GM12878 (cell line): ENCODE measurements around the gene SLC25A13. TPM values are rescaled to one million over a fixed set of nuclear protein-coding genes. Genes with fewer than 3 reads are reported as not detected.

Source experiments
- ATAC-seq: fragments of 200-7000 bp; cut with Tn5 transposase; 3 replicates; pipeline ENCODE4 v1.9.1; 2020; ENCODE audit warnings: mild to moderate bottlenecking, moderate library complexity
- BruUV-seq: library from RNA; stranded (reverse); fragments of 400-500 nt; replicated peaks from 2 replicates; lab custom pipeline; 2021; lab: Mats Ljungman, UMichigan
- CTCF ChIA-PET: fragments of 300-600 bp; sonication (Branson Sonifier 250); formaldehyde crosslinking; extraction: SDS; loops from one replicate; lab custom pipeline; 2021; ENCODE audit warnings: inconsistent platforms; lab: Yijun Ruan, JAX
- POLR2A ChIA-PET: fragments of 350-600 bp; formaldehyde crosslinking; extraction: SDS; loops from one replicate; lab custom pipeline; 2021; ENCODE audit warnings: inconsistent platforms; lab: Charles Lee
- RAD21 ChIA-PET: fragments of 300-600 bp; sonication (Branson Sonifier 250); formaldehyde crosslinking; loops from one replicate; lab custom pipeline; 2023; ENCODE audit warnings: antibody characterized with exemption; ENCODE audit not compliant: unreplicated experiment; lab: Charles Lee
- SMC1A ChIA-PET: fragments of 300-600 bp; sonication (Branson Sonifier 250); formaldehyde crosslinking; loops from one replicate; lab custom pipeline; 2023; ENCODE audit not compliant: unreplicated experiment, uncharacterized antibody; lab: Charles Lee
- DNase-seq: peaks from one replicate; pipeline ENCODE4 v3.0.0-alpha.2; 2011; ENCODE audit warnings: low read depth, low spot score
- FAIRE-seq: peaks from 3 replicates; lab custom pipeline; 2011; peaks lifted over from hg19 to GRCh38; lab: Jason Lieb, UNC
- H2AFZ ChIP-seq: 2 replicates; pipeline ENCODE4 v1.6.0; 2011; ENCODE audit warnings: low read depth, low read length, control low read depth; ENCODE audit not compliant: control insufficient read depth
- H3K27ac ChIP-seq: 2 replicates; pipeline ENCODE4 v1.5.1; 2011; ENCODE audit warnings: control low read depth; ENCODE audit not compliant: control insufficient read depth, insufficient read depth
- H3K27me3 ChIP-seq, 2 experiments: replicated peaks in 1 of 2; 2 replicates each; pipeline versions ENCODE4 v1.6.0 to v1.6.1; 2011; ENCODE audit warnings: low read length in 1 of 2; ENCODE audit not compliant: control insufficient read depth in 2 of 2, insufficient read depth in 2 of 2
- H3K36me3 ChIP-seq, 2 experiments: 2 replicates each; pipeline ENCODE4 v1.5.1; 2011; ENCODE audit warnings: low read length in 1 of 2; ENCODE audit not compliant: control insufficient read depth in 2 of 2, insufficient read depth in 2 of 2
- H3K4me1 ChIP-seq: 2 replicates; pipeline ENCODE4 v1.6.1; 2011; ENCODE audit warnings: mild to moderate bottlenecking, low read length, moderate library complexity, mixed read lengths; ENCODE audit not compliant: control insufficient read depth, insufficient read depth
- H3K4me2 ChIP-seq: 2 replicates; pipeline ENCODE4 v1.6.0; 2011; ENCODE audit warnings: control low read depth; ENCODE audit not compliant: control insufficient read depth, insufficient read depth
- H3K4me3 ChIP-seq: fragments of 200-600 bp; sonication (generic); 2 replicates; pipeline ENCODE4 v1.5.1; 2016
- H3K79me2 ChIP-seq: 2 replicates; pipeline ENCODE4 v1.6.0; 2011; ENCODE audit warnings: low read length; ENCODE audit not compliant: control insufficient read depth, insufficient read depth
- H3K9ac ChIP-seq: 2 replicates; pipeline ENCODE4 v1.8.0; 2011; ENCODE audit warnings: low read length, control low read depth, mixed read lengths; ENCODE audit not compliant: control insufficient read depth, insufficient read depth
- H3K9me3 ChIP-seq: replicated peaks from 3 replicates; pipeline ENCODE4 v1.5.1; 2011; ENCODE audit warnings: mild to moderate bottlenecking, low read length; ENCODE audit not compliant: control insufficient read depth, insufficient read depth
- H4K20me1 ChIP-seq: 2 replicates; pipeline ENCODE4 v1.6.0; 2011; ENCODE audit not compliant: control insufficient read depth, insufficient read depth
- BCL11A ChIP-seq: IDR thresholded peaks from 2 replicates; pipeline ENCODE4 v1.6.1; 2011; ENCODE audit warnings: low read depth, low read length
- CBX3 ChIP-seq: fragments of 200-600 bp; sonication (generic); IDR thresholded peaks from 2 replicates; pipeline ENCODE4 v1.6.1; 2016; ENCODE audit warnings: low read depth, borderline replicate concordance
- HDAC6 ChIP-seq: fragments of 200-600 bp; sonication (generic); IDR thresholded peaks from one replicate; pipeline ENCODE4 v1.8.0; 2017; ENCODE audit warnings: antibody characterized with exemption; ENCODE audit not compliant: unreplicated experiment
- IKZF1 ChIP-seq: fragments of 450-650 bp; conservative IDR thresholded peaks from 2 replicates; pipeline ENCODE4 v1.6.1; 2017; ENCODE audit warnings: antibody characterized with exemption, mild to moderate bottlenecking
- MEF2B ChIP-seq: fragments of 450-650 bp; IDR thresholded peaks from 2 replicates; pipeline ENCODE4 v1.6.1; 2018; ENCODE audit warnings: mild to moderate bottlenecking, moderate library complexity; ENCODE audit not compliant: partially characterized antibody, poor library complexity, severe bottlenecking
- NFYA ChIP-seq: IDR thresholded peaks from 2 replicates; pipeline ENCODE4 v1.6.1; 2011; ENCODE audit warnings: low read depth, mild to moderate bottlenecking, low read length, improper control_type of control experiment, borderline replicate concordance
- NR2C1 ChIP-seq: fragments of 450-650 bp; IDR thresholded peaks from 2 replicates; pipeline ENCODE4 v1.6.1; 2017; ENCODE audit warnings: antibody characterized with exemption, mild to moderate bottlenecking, moderate library complexity
- STAT1 ChIP-seq: fragments of 450-650 bp; conservative IDR thresholded peaks from 2 replicates; pipeline ENCODE4 v1.6.1; 2014; ENCODE audit warnings: antibody characterized with exemption, mild to moderate bottlenecking
- TBL1XR1 ChIP-seq: IDR thresholded peaks from 2 replicates; pipeline ENCODE4 v1.6.1; 2012; ENCODE audit warnings: low read depth, low read length, improper control_type of control experiment
- ZNF217 ChIP-seq: fragments of 450-650 bp; IDR thresholded peaks from 2 replicates; pipeline ENCODE4 v1.6.1; 2017; ENCODE audit warnings: antibody characterized with exemption, mild to moderate bottlenecking
- WGBS: methylation state at CpG from one replicate; pipeline ENCODE4 v1.1.6; 2016; ENCODE audit warnings: low lambda C conversion rate; ENCODE audit not compliant: insufficient replicate concordance, insufficient coverage; ENCODE audit errors: missing lambda C conversion rate; 5-methylcytosine and 5-hydroxymethylcytosine counted together
- in situ Hi-C: fragments of 300-500 bp; cut with MboI; formaldehyde crosslinking; loops from 9 replicates; pipeline ENCODE4 v1.14.3; 2018; ENCODE audit warnings: mixed read lengths
- intact Hi-C: fragments of 100-400 bp; cut with micrococcal nuclease; formaldehyde crosslinking; loops from one replicate; pipeline ENCODE4 v1.14.2; 2022; ENCODE audit not compliant: unreplicated experiment
- polyA plus RNA-seq, 11 experiments: library from polyadenylated mRNA; depleted of rRNA in 4 of 11; unstranded in 6 of 11; stranded (reverse) in 5 of 11; fragments of >200 nt; fragmentation: Nextera tagmentation in 4 of 11; fragmentation: Illumina TruSeq in 1 of 11; extraction: Ambion mirVana in 4 of 11; extraction: Trizol in 1 of 11; gene quantifications; 1 replicate in 1 of 11; 2 replicates in 10 of 11; pipeline versions ENCODE4 v1.2.1 to v1.2.3, GENCODE V29; 2011 to 2016; ENCODE audit warnings: inconsistent platforms in 2 of 11, missing spikeins in 2 of 11, low read depth in 1 of 11
- total RNA-seq, 4 experiments: library from RNA; depleted of rRNA in 3 of 4; stranded (reverse); fragments of >200 nt in 3 of 4; fragmentation: Illumina TruSeq in 1 of 4; extraction: Trizol in 1 of 4; gene quantifications; 2 replicates each; pipeline versions ENCODE4 v1.2.1 to v1.2.3, GENCODE V29; 2013 to 2021
- TF ChIP-seq, protein P1 (sequence below): fragments of 450-650 bp; IDR thresholded peaks from 2 replicates; pipeline ENCODE4 v1.6.1; 2017; ENCODE audit warnings: antibody characterized with exemption, mild to moderate bottlenecking, moderate library complexity
- TF ChIP-seq, protein P2 (sequence below): fragments of 450-650 bp; IDR thresholded peaks from 2 replicates; pipeline ENCODE4 v1.6.1; 2018; ENCODE audit warnings: borderline replicate concordance, mild to moderate bottlenecking; ENCODE audit not compliant: partially characterized antibody
- TF ChIP-seq, protein P3 (sequence below): IDR thresholded peaks from 2 replicates; pipeline ENCODE4 v1.6.1; 2011; ENCODE audit warnings: borderline replicate concordance, low read depth, mild to moderate bottlenecking, moderate library complexity, mixed read lengths, low read length; ENCODE audit not compliant: insufficient read depth; ENCODE audit errors: extremely low read length

The SLC25A13 gene
- total and polyA plus RNA-seq, 10 of the 15 experiments (the other 5 are each of a cell fraction or from before 2014, with no cell fraction given): 7.0 to 24.7 (median 18.6) TPM

DNA sequence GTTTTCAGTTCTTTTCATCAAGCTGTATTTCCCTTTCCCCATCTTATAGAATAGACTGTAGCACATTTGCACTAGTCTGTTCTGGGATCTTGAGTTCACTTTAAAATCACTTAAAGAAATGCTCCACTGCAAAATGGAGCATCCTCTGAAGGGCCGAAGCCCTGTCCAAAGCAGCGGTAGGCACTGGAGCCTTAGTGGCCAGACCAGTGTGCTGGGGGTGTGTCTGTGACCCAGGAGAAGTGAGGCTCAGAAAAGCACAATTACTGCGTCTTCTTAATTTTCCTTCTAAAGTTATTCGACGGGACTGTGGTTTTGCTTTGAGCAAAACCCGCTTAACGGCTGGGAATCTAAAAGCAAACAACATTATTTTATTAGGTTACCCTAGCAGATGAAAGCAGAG, 205.7 kb downstream of the SLC25A13 start:
- Histone ChIP-seq H3K36me3 (no peaks in the 10 kb centered on the region; a peak in 1 of 4 replicates), H3K4me1 (no peaks in the 10 kb centered on the region), H3K9ac (no peak overlapping the region), H3K79me2 (no peaks in the 10 kb centered on the region), H3K9me3 (no peaks in the 10 kb centered on the region), H4K20me1 (no peaks in the 10 kb centered on the region), H3K4me2 (no peak overlapping the region), H3K27ac (no peak overlapping the region), H3K27me3 (no peaks in the 10 kb centered on the region), H2AFZ (no peak overlapping the region), H3K4me3 (no peak overlapping the region)
- ChIA-PET SMC1A (interaction anchor here (1.6 kb wide), 1 partner anchor 13 kb away, joined by 3 read pairs; no protein-coding TSS in a partner anchor), RAD21 (no interaction called here), CTCF (no interaction called here), POLR2A (no interaction called here)
- no peak for ATAC-seq
- no TSS peak for BruUV-seq
- DNase-seq: no peak
- FAIRE-seq: no peak
- WGBS: 88% methylated on average over 7 of the region's 7 CpGs
- intact Hi-C loops (no loop called here), in situ Hi-C loops (no loop called here)
- TF ChIP-seq, protein P1, sequence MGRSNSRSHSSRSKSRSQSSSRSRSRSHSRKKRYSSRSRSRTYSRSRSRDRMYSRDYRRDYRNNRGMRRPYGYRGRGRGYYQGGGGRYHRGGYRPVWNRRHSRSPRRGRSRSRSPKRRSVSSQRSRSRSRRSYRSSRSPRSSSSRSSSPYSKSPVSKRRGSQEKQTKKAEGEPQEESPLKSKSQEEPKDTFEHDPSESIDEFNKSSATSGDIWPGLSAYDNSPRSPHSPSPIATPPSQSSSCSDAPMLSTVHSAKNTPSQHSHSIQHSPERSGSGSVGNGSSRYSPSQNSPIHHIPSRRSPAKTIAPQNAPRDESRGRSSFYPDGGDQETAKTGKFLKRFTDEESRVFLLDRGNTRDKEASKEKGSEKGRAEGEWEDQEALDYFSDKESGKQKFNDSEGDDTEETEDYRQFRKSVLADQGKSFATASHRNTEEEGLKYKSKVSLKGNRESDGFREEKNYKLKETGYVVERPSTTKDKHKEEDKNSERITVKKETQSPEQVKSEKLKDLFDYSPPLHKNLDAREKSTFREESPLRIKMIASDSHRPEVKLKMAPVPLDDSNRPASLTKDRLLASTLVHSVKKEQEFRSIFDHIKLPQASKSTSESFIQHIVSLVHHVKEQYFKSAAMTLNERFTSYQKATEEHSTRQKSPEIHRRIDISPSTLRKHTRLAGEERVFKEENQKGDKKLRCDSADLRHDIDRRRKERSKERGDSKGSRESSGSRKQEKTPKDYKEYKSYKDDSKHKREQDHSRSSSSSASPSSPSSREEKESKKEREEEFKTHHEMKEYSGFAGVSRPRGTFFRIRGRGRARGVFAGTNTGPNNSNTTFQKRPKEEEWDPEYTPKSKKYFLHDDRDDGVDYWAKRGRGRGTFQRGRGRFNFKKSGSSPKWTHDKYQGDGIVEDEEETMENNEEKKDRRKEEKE: no peak
- TF ChIP-seq BCL11A: no peak
- TF ChIP-seq, protein P2, sequence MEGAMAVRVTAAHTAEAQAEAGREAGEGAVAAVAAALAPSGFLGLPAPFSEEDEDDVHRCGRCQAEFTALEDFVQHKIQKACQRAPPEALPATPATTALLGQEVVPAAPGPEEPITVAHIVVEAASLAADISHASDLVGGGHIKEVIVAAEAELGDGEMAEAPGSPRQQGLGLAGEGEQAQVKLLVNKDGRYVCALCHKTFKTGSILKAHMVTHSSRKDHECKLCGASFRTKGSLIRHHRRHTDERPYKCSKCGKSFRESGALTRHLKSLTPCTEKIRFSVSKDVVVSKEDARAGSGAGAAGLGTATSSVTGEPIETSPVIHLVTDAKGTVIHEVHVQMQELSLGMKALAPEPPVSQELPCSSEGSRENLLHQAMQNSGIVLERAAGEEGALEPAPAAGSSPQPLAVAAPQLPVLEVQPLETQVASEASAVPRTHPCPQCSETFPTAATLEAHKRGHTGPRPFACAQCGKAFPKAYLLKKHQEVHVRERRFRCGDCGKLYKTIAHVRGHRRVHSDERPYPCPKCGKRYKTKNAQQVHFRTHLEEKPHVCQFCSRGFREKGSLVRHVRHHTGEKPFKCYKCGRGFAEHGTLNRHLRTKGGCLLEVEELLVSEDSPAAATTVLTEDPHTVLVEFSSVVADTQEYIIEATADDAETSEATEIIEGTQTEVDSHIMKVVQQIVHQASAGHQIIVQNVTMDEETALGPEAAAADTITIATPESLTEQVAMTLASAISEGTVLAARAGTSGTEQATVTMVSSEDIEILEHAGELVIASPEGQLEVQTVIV: no peak
- TF ChIP-seq NFYA: no peak
- TF ChIP-seq IKZF1: no peak
- no peak for TF ChIP-seq CBX3
- no peak for TF ChIP-seq STAT1
- no peak for TF ChIP-seq ZNF217
- TF ChIP-seq NR2C1: no peak
- TF ChIP-seq TBL1XR1: no peak
- TF ChIP-seq HDAC6: no peak
- TF ChIP-seq, protein P3, sequence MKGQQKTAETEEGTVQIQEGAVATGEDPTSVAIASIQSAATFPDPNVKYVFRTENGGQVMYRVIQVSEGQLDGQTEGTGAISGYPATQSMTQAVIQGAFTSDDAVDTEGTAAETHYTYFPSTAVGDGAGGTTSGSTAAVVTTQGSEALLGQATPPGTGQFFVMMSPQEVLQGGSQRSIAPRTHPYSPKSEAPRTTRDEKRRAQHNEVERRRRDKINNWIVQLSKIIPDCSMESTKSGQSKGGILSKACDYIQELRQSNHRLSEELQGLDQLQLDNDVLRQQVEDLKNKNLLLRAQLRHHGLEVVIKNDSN: no peak
- TF ChIP-seq MEF2B: no peak
